Fibroblast of lung (primary cell): ENCODE data around the gene HNRNPF.

Experiments used
- CTCF ChIP-seq, 2 donors: IDR thresholded peaks in 1 of 2; conservative IDR thresholded peaks in 1 of 2; 1 replicate in 1 of 2; 2 replicates in 1 of 2; pipeline ENCODE4 v1.5.1; 2011 to 2012; ENCODE audit warnings: low read length in 2 of 2, control low read depth in 1 of 2, inconsistent platforms in 1 of 2, low read depth in 1 of 2, mild to moderate bottlenecking in 1 of 2
- EZH2 ChIP-seq: IDR thresholded peaks from 2 replicates; pipeline ENCODE4 v1.5.1; 2012; ENCODE audit warnings: low read length, control low read depth, mild to moderate bottlenecking; ENCODE audit errors: missing control alignments

- no peak for TF ChIP-seq CTCF (conservative IDR thresholded peaks at IDR 0.05 in 1 of 2, IDR thresholded peaks at IDR 0.05 in 1 of 2; ENCODE audit: low read depth in 1 of 2, low read length in 2 of 2)
- TF ChIP-seq EZH2: no peak
Measured at GRCh38 chr10:43444897-43445466, 36.0 kb upstream of the HNRNPF start.
